Neural cell (in vitro differentiated cells): Measurements from ENCODE around the gene CLGN.

Experiments
- EP300 ChIP-seq: fragments of 450-650 bp; conservative IDR thresholded peaks from 2 replicates; pipeline ENCODE4 v1.6.1; 2014; ENCODE audit warnings: antibody characterized with exemption, mild to moderate bottlenecking, moderate library complexity; ENCODE audit not compliant: poor library complexity, severe bottlenecking
- TF ChIP-seq, protein P1 (sequence below): fragments of 450-650 bp; IDR thresholded peaks from 2 replicates; pipeline ENCODE4 v1.5.1; 2014; ENCODE audit warnings: antibody characterized with exemption, mild to moderate bottlenecking, moderate library complexity; ENCODE audit not compliant: poor library complexity, severe bottlenecking

DNA sequence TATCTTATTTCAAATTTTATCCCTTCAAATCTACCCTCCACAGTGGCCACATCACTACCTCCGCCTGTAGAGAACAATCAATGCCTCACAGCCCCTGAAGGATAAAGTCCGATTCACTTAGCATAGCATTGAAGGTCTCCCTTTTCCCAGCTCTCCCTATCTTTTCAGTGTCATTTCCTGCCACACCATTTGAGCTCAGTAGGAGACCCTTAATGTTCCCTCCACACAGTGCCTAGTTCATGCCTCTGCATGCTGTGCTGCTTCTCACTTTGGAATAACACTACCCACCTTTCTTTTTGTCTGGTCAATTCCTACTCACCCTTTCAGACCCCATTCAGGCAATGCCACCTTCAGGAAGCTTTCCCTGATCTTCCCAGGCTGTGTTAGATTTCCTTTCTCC lies 77.6 kb downstream of the CLGN start:
- TF ChIP-seq EP300: no peak
- TF ChIP-seq, protein P1, sequence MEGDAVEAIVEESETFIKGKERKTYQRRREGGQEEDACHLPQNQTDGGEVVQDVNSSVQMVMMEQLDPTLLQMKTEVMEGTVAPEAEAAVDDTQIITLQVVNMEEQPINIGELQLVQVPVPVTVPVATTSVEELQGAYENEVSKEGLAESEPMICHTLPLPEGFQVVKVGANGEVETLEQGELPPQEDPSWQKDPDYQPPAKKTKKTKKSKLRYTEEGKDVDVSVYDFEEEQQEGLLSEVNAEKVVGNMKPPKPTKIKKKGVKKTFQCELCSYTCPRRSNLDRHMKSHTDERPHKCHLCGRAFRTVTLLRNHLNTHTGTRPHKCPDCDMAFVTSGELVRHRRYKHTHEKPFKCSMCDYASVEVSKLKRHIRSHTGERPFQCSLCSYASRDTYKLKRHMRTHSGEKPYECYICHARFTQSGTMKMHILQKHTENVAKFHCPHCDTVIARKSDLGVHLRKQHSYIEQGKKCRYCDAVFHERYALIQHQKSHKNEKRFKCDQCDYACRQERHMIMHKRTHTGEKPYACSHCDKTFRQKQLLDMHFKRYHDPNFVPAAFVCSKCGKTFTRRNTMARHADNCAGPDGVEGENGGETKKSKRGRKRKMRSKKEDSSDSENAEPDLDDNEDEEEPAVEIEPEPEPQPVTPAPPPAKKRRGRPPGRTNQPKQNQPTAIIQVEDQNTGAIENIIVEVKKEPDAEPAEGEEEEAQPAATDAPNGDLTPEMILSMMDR: no peak
